WTC11 (cell line): ENCODE results near the gene AVP. TPM values are rescaled to one million over a fixed set of nuclear protein-coding genes. Genes with fewer than 3 reads are reported as not detected.

Experiments
- ATAC-seq: fragments of 200-7000 bp; cut with Tn5 transposase; 2 replicates; pipeline ENCODE4 v1.10.0; 2021; ENCODE audit warnings: mild to moderate bottlenecking, moderate library complexity
- CTCF ChIA-PET: fragments of 300-600 bp; sonication (Branson Sonifier 250); formaldehyde crosslinking; loops from one replicate; lab custom pipeline; 2021; ENCODE audit warnings: antibody characterized with exemption; lab: Charles Lee
- POLR2A ChIA-PET: fragments of 350-600 bp; sonication (Branson Sonifier 250); formaldehyde crosslinking; loops from one replicate; lab custom pipeline; 2021; ENCODE audit warnings: antibody characterized with exemption; lab: Charles Lee
- DNase-seq: peaks from one replicate; pipeline ENCODE4 v3.0.0; 2021; ENCODE audit warnings: low spot score
- H3K27ac Mint-ChIP-seq: 2 replicates; pipeline ENCODE4 v1.8.0; 2021; ENCODE audit warnings: mixed read lengths
- H3K27me3 Mint-ChIP-seq: 2 replicates; pipeline ENCODE4 v1.8.0; 2021; ENCODE audit warnings: low read depth, mild to moderate bottlenecking, moderate library complexity, mixed read lengths
- H3K36me3 Mint-ChIP-seq: 2 replicates; pipeline ENCODE4 v1.8.0; 2021; ENCODE audit warnings: mixed read lengths
- H3K4me1 Mint-ChIP-seq: 2 replicates; pipeline ENCODE4 v1.8.0; 2022; ENCODE audit warnings: mixed read lengths
- H3K4me3 Mint-ChIP-seq: 2 replicates; pipeline ENCODE4 v1.8.0; 2021; ENCODE audit warnings: mild to moderate bottlenecking, moderate library complexity, mixed read lengths
- H3K9me3 Mint-ChIP-seq: 2 replicates; pipeline ENCODE4 v1.8.0; 2021; ENCODE audit warnings: mixed read lengths
- ATF1 ChIP-seq: sonication (generic); formaldehyde crosslinking; IDR thresholded peaks from 2 replicates; pipeline ENCODE4 v1.8.1; 2023; ENCODE audit warnings: mild to moderate bottlenecking, moderate library complexity, missing genetic modification reagents
- CBFB ChIP-seq: sonication (generic); formaldehyde crosslinking; IDR thresholded peaks from 2 replicates; pipeline ENCODE4 v1.8.1; 2022; ENCODE audit warnings: mild to moderate bottlenecking, low read depth, missing genetic modification reagents
- CDX4 ChIP-seq: fragments of 250-450 bp; sonication (Bioruptor Pico); IDR thresholded peaks from 2 replicates; pipeline ENCODE4 v1.9.0; 2021; ENCODE audit warnings: moderate library complexity, mild to moderate bottlenecking, inconsistent platforms, borderline replicate concordance
- ERG ChIP-seq: fragments of 250-450 bp; sonication (Bioruptor Pico); IDR thresholded peaks from 2 replicates; pipeline ENCODE4 v1.8.0; 2021; ENCODE audit warnings: mild to moderate bottlenecking
- FOXJ3 ChIP-seq: sonication (generic); formaldehyde crosslinking; IDR thresholded peaks from 2 replicates; pipeline ENCODE4 v1.9.0; 2021; ENCODE audit warnings: missing genetic modification reagents, mild to moderate bottlenecking, borderline replicate concordance
- GABPB1 ChIP-seq: sonication (generic); formaldehyde crosslinking; IDR thresholded peaks from 2 replicates; pipeline ENCODE4 v1.8.1; 2023; ENCODE audit warnings: mild to moderate bottlenecking, missing genetic modification reagents
- IRF2 ChIP-seq: sonication (generic); formaldehyde crosslinking; IDR thresholded peaks from 2 replicates; pipeline ENCODE4 v1.8.0; 2022; ENCODE audit warnings: low read depth, missing genetic modification reagents, borderline replicate concordance
- NR2C2 ChIP-seq: sonication (generic); formaldehyde crosslinking; IDR thresholded peaks from 2 replicates; pipeline ENCODE4 v1.8.0; 2022; ENCODE audit warnings: mild to moderate bottlenecking, missing genetic modification reagents
- NR3C1 ChIP-seq: sonication (generic); formaldehyde crosslinking; conservative IDR thresholded peaks from 2 replicates; pipeline ENCODE4 v1.8.1; 2023; ENCODE audit warnings: low read depth, mild to moderate bottlenecking, missing genetic modification reagents
- TCF7 ChIP-seq: sonication (generic); formaldehyde crosslinking; IDR thresholded peaks from 2 replicates; pipeline ENCODE4 v1.8.0; 2022; ENCODE audit warnings: mild to moderate bottlenecking, low read depth, missing genetic modification reagents, moderate library complexity
- TEAD4 ChIP-seq: sonication (generic); formaldehyde crosslinking; IDR thresholded peaks from 2 replicates; pipeline ENCODE4 v1.8.0; 2022; ENCODE audit warnings: mild to moderate bottlenecking, missing genetic modification reagents
- ZNF317 ChIP-seq: sonication (generic); formaldehyde crosslinking; IDR thresholded peaks from 2 replicates; pipeline ENCODE4 v1.8.1; 2023; ENCODE audit warnings: low read depth, mild to moderate bottlenecking, moderate library complexity, missing genetic modification reagents, borderline replicate concordance
- ZNF416 ChIP-seq: fragments of 250-450 bp; sonication (Bioruptor Pico); IDR thresholded peaks from 2 replicates; pipeline ENCODE4 v1.9.0; 2021; ENCODE audit warnings: mild to moderate bottlenecking, inconsistent platforms
- total RNA-seq: library from RNA; stranded (reverse); gene quantifications from 3 replicates; pipeline ENCODE4 v1.2.3, GENCODE V29; 2021
- TF ChIP-seq, protein P1 (sequence below): fragments of 200-600 bp; IDR thresholded peaks from 2 replicates; pipeline ENCODE4 v1.8.0; 2022; ENCODE audit warnings: antibody characterized with exemption
- TF ChIP-seq, protein P2 (sequence below): sonication (generic); formaldehyde crosslinking; IDR thresholded peaks from 2 replicates; pipeline ENCODE4 v1.8.1; 2023; ENCODE audit warnings: mild to moderate bottlenecking, missing genetic modification reagents
- TF ChIP-seq, protein P3 (sequence below): sonication (generic); formaldehyde crosslinking; IDR thresholded peaks from 2 replicates; pipeline ENCODE4 v1.8.1; 2023; ENCODE audit warnings: mild to moderate bottlenecking, missing genetic modification reagents

Gene AVP
- total RNA-seq, 1 experiment from 2014 or later: 0.50 TPM

DNA sequence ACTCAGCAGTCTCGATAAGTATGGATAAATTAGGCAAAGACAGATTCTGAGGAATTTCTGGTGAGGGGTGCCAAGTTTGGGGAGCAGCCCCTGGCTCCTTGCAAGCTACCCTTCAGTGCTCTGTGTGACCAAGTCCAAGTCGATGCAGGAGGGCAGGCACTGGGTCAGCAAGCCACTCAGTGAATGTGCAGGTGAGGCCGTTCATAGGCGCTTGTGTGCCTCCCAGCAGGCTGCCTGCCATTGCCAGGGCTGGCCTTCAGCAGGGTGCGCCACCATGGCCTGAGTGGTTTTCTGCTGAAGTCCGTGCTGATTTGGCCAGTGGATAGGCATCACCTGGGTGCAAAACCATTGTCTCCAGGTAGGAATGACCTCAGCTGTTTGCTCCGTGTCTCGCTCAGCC is 44.4 kb downstream of the AVP start (continued):
- TF ChIP-seq NR2C2 (CRISPR knock-in tag) (no peak), ATF1 (CRISPR knock-in tag) (no peak), FOXJ3 (no peak), CBFB (CRISPR knock-in tag) (no peak), TCF7 (CRISPR knock-in tag) (no peak)

- TF ChIP-seq FOXJ3 (no peak), IRF2 (CRISPR knock-in tag) (no peak), TEAD4 (CRISPR knock-in tag) (no peak), ERG (CRISPR knock-in tag) (no peak), GABPB1 (no peak), CDX4 (CRISPR knock-in tag) (no peak)
- TF ChIP-seq, protein P1, sequence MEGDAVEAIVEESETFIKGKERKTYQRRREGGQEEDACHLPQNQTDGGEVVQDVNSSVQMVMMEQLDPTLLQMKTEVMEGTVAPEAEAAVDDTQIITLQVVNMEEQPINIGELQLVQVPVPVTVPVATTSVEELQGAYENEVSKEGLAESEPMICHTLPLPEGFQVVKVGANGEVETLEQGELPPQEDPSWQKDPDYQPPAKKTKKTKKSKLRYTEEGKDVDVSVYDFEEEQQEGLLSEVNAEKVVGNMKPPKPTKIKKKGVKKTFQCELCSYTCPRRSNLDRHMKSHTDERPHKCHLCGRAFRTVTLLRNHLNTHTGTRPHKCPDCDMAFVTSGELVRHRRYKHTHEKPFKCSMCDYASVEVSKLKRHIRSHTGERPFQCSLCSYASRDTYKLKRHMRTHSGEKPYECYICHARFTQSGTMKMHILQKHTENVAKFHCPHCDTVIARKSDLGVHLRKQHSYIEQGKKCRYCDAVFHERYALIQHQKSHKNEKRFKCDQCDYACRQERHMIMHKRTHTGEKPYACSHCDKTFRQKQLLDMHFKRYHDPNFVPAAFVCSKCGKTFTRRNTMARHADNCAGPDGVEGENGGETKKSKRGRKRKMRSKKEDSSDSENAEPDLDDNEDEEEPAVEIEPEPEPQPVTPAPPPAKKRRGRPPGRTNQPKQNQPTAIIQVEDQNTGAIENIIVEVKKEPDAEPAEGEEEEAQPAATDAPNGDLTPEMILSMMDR: no peak
- Mint-ChIP-seq H3K4me3 (no peak overlapping the region), H3K27me3 (no peaks in the 10 kb centered on the region), H3K36me3 (peaks cover 45% of the 10 kb centered on the region), H3K27ac (no peak overlapping the region; the same call in 1 of the 2 replicates), H3K9me3 (no peaks in the 10 kb centered on the region), H3K4me1 (peaks cover 15% of the 10 kb centered on the region)
- ChIA-PET CTCF (interaction anchor here (1.6 kb wide), 1 partner anchor 174 kb away, joined by 5 read pairs; no protein-coding TSS in a partner anchor), POLR2A (no interaction called here)
- DNase-seq (no peak), ATAC-seq (no peak)
Observed at GRCh38 chr20:3039426-3039825, 45.1 kb downstream of the AVP start.

GRCh38 chr20:3038454-3038853 is 46.1 kb downstream of the AVP start:
- no peaks in the 10 kb centered on the region for H3K9me3 Mint-ChIP-seq
- no peak for ATAC-seq
- POLR2A ChIA-PET: no interaction called here
- H3K4me1 Mint-ChIP-seq: peaks cover 15% of the 10 kb centered on the region
- CTCF ChIA-PET: interaction anchor here (1.6 kb wide), 1 partner anchor 173 kb away, joined by 5 read pairs; no protein-coding TSS in a partner anchor
- H3K27ac Mint-ChIP-seq: no peak overlapping the region
- TF ChIP-seq ZNF416 (CRISPR knock-in tag) (no peak), NR3C1 (CRISPR knock-in tag) (no peak), ZNF317 (CRISPR knock-in tag) (no peak)
- TF ChIP-seq, protein P2, sequence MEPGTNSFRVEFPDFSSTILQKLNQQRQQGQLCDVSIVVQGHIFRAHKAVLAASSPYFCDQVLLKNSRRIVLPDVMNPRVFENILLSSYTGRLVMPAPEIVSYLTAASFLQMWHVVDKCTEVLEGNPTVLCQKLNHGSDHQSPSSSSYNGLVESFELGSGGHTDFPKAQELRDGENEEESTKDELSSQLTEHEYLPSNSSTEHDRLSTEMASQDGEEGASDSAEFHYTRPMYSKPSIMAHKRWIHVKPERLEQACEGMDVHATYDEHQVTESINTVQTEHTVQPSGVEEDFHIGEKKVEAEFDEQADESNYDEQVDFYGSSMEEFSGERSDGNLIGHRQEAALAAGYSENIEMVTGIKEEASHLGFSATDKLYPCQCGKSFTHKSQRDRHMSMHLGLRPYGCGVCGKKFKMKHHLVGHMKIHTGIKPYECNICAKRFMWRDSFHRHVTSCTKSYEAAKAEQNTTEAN (CRISPR knock-in tag): no peak
- TF ChIP-seq, protein P3, sequence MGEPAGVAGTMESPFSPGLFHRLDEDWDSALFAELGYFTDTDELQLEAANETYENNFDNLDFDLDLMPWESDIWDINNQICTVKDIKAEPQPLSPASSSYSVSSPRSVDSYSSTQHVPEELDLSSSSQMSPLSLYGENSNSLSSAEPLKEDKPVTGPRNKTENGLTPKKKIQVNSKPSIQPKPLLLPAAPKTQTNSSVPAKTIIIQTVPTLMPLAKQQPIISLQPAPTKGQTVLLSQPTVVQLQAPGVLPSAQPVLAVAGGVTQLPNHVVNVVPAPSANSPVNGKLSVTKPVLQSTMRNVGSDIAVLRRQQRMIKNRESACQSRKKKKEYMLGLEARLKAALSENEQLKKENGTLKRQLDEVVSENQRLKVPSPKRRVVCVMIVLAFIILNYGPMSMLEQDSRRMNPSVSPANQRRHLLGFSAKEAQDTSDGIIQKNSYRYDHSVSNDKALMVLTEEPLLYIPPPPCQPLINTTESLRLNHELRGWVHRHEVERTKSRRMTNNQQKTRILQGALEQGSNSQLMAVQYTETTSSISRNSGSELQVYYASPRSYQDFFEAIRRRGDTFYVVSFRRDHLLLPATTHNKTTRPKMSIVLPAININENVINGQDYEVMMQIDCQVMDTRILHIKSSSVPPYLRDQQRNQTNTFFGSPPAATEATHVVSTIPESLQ (CRISPR knock-in tag): no peak
- TF ChIP-seq, all 79 proteins: peak for 0
- Mint-ChIP-seq H3K27me3 (no peaks in the 10 kb centered on the region), H3K4me3 (no peak overlapping the region), H3K36me3 (peaks cover 45% of the 10 kb centered on the region)
- DNase-seq: no peak
